HG02943 (cell line): Measurements from ENCODE around the gene ZNF655.

Experiments used
- ATAC-seq: cut with Tn5 transposase; IDR thresholded peaks from one replicate; pipeline ENCODE4 v1.9.1; 2021; ENCODE audit warnings: mild to moderate bottlenecking, low read depth, moderate library complexity; ENCODE audit not compliant: unreplicated experiment

The ZNF655 gene

DNA sequence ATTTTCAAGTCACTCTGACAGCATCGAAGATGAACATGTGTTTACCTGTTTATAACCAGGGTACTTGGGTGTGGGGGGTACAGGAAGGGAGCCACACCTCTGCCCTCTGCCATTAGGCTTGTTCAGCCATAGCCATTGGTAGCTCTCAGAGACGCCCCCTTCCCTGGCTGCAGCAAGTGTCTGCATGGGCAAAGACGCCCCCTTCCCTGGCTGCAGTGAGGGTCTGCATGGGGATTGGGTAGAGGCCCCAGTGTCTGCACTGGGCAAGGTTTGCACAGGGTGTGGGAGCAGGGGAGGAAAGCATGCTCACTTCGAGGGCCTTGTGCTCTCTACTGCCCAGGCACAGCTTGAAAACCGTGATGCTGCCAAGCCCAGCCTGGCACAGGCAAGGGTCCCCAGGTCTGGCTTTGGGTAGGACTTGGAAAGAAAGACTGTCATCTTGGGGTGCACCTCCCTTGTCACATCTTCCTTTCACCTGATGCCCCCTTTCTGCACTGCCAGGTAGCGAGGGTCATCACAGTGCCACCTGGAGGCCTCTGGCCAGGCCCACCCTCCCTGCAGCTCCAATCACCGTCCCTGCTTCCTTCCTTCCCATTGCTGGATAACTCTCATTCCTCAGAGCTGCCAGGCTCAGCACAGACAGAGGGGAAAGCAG is 43.3 kb downstream of the ZNF655 start:
- no peak for ATAC-seq

GRCh38 chr7:99605527-99605926 is 47.1 kb downstream of the ZNF655 start:
- no peak for ATAC-seq

DNA sequence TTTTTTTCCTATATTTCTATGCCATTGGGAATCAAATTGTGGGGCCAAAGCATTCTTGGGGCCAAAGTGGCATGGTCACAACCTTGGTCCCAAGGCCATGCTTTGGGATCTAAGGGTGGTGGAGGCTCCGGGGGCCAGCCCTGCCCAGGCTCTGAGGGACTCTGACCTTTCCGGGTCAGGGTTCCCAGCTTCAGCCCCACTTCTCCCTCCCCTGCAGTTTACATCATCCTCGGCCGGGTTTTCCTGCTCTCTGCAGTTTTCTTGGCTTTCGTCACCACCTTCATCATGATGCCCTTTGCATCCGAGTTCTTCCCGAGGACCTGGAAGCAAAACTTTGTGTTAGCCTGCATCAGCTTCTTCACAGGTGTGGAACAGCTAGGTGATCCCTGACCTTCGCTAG is 48.1 kb downstream of the ZNF655 start:
- no peak for ATAC-seq

DNA sequence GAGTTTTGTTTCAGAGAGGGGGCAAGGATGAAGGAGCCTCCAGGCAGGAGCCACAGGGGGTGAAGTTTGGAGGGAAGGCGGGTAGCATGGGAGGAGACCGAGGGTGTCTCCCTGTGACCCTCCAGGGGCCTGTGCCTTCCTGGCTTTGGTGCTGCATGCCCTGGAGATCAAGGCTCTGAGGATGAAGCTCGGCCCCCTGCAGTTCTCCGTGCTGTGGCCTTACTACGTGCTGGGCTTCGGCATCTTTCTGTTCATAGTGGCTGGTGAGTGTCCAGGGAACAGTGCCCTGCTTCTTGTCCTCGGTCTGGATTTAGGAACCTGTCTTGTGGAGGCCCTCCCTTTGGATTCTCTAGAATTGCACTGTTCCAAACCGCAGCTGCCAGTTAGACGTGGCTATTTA is 49.1 kb downstream of the ZNF655 start:
- no peak for ATAC-seq

GRCh38 chr7:99614495-99614894 is 56.1 kb downstream of the ZNF655 start:
- ATAC-seq = no peak

DNA sequence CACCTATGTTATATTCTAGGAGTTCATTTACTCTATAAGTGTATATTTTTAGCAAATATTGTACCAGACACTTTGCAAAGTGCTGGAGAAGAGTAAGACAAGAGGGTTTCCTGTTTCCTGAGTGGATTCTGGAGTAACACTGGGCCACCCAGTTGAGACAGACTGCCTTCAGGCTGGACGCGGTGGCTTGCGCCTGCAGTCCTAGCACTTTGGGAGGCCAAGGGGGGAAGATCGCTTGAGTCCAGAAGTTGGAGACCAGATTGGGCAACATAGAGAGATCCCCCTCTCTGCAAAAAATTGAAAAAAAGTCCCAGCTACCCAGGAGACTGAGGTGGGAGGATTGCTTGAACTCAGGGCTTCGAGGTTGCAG is 57.5 kb downstream of the ZNF655 start:
- no peak for ATAC-seq

DNA sequence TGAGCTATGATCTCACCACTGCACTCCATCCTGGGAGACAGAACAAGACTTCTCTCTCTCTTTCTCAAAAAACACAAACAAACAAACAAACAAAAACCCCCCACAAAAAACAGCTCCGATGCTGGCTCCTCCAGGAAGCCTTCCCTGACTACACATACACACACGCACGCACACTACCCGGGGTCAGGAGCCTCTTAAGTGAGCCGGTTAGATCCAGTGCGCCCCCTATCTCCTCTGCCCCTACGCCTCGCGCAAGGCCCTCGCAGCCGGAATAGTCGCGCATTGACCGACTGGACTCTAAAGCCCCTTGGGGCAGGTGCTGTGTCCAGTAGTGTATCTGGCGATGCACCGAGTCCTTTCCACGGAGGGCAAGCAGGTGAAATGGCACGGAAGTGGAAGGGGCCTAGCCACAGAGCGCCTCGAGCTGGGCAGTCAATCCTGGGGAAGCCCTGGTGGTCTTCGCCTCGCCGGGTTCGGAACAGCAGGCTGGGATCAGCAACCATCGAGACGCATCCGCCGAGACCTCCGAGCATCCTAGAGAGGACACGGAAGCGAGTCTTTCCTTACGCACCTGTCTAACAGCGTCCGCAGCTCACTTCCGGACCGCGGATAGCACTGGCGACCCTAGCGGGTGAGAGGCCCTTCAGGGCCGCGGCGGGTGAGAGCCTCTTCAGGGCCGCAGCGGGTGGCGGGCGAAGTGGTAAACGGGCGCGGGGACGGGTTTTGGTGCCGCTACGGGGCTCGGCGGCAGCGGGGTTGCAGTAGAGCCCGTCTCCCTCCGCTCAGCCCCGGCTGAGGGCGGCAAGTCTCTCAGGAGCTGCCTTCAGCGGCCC is 58.1 kb downstream of the ZNF655 start, which contains the start of gene ZSCAN25:
Gene ZSCAN25 (plus strand): TSS at position 588 of the 833 bp plus-strand sequence. CDS start 2,661 bp downstream, outside the sequence.
- peak; percentile 94 for ATAC-seq

- no peak for ATAC-seq
Measured at GRCh38 chr7:99617192-99617781, 58.8 kb downstream of the ZNF655 start.

- no peak for ATAC-seq
Measured at GRCh38 chr7:99618726-99619125, 60.3 kb downstream of the ZNF655 start.

DNA sequence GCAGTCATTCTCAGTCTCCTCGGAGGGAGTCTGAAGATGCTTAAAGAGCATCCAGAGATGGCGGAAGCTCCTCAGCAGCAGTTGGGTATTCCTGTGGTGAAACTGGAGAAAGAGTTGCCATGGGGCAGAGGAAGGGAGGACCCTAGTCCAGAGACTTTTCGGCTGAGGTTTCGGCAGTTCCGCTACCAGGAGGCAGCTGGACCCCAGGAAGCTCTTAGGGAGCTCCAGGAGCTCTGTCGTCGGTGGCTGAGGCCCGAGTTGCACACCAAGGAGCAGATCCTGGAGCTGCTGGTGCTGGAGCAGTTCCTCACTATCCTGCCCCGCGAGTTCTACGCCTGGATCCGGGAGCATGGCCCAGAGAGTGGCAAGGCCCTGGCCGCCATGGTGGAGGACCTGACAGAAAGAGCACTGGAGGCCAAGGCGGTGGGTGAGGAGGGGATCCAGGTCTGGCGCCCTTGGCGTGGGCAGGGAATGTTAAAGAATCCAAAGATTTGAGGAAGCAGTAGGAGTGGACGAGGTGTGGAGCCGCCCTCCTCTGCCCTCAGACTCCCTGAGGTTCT is 61.2 kb downstream of the ZNF655 start:
- ATAC-seq = no peak

DNA sequence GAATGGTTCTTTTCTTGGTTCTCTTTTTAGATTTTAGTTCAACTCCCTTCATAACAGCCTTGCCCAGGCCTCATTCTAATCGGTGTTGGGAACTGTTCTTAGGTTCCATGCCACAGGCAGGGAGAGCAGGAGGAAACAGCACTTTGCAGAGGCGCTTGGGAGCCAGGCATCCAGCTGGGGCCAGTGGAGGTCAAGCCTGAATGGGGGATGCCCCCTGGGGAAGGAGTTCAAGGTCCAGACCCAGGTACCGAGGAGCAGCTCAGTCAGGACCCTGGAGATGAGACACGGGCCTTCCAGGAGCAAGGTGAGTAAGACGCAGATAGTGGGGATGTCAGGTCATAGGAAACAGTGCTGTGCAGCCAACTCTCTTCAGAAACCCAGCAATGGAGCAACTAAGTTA is 62.8 kb downstream of the ZNF655 start:
- ATAC-seq = no peak

DNA sequence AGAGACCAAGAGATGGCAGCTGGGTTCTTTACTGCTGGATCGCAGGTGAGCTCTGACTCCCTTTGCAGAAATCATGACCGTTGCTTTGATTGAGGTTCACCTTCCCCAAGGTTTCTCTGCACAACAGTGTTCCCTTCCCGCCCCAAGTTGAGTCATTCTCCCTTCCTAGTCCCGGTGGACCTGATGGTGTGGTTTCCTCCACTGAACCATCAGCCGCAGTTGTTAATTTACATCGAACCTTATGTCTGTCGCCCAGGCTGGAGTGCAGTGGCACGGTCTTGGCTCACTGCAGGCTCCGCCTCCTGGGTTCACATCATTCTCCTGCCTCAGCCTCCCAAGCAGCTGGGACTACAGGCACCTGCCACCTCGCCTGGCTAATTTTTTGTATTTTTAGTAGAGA is 64.2 kb downstream of the ZNF655 start:
- ATAC-seq = no peak

DNA sequence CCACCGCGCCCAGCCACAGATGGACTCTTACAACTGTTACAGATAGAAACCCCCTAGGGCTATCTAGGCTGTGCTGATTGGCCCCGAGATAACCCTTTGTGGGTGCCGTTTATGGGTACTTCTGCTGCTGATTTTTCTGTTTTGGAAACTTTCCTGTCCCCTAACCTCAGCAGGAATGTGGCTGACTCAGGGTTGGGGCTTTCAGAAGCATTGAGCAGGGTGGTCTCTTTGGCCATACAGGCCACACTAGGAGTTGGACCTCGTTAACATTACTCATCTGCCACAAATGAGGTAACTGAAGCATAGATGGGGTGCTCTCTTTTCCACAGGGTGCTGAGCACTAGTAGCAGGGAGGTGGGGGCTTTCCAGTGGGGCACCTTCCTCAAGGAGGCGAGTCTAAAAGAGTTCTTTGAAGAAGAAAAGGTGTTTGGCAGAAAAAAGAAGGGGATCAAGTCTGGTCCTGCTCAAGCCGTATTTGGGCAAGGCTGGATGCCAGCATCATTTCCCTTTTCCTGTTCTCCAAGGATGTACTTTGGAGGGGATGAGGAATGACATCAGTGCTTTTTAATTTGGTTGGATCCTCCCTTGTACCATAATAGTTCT is 64.8 kb downstream of the ZNF655 start:
- no peak for ATAC-seq

DNA sequence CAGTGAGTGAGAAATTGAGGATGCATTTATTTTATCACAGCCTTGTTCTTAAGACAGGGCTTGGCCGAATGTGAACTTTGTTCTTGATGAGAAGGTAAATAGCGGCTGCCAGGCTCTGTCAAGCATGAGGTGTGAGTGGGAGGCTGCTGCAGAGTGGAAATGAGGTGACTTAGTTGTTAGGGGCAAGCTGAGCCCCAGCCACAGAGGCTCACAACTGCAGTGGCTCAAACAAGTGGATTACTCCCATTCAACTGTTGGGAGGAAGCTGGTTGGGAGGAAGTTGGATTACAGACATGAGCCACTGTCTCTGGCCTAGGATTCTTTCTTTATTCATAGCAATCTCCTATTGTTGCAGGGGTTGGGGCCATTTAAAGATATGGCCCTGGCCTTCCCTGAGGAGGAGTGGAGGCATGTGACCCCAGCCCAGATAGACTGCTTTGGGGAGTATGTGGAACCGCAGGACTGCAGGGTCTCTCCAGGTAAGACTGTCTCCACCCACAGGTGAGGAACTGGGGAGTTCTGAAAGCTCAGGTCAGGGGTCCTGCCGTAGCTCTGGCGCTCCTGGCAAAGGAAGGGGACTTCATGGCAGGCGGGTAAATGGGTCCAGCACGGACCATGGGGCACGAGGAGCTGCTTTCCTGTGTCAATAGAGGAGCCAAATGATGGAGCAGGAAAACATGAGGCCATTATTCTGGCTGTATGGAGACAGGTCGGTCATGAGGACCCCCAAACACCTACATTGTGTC is 65.4 kb downstream of the ZNF655 start:
- no peak for ATAC-seq

- no peak for ATAC-seq
Measured at GRCh38 chr7:99624484-99624883, 66.0 kb downstream of the ZNF655 start.

DNA sequence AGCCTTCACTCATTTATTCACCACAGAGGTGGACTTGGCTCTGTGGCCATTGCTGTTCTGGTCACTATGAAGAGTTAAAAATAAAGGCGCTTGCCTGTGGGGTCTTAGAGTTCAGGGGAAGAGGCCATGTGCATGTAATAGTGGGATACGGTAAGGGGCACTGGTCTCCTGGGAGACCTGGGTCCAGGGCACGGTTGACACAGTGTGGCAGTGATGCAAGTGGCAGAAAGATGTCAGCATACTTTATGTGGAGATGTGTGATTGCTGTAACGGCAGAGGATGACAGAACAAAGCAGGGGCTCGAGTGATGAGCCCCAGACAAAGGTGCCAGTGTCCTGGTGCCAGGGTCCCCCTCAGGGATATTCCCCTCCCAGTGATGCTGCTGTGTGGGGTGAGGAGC is 66.9 kb downstream of the ZNF655 start:
- no peak for ATAC-seq

DNA sequence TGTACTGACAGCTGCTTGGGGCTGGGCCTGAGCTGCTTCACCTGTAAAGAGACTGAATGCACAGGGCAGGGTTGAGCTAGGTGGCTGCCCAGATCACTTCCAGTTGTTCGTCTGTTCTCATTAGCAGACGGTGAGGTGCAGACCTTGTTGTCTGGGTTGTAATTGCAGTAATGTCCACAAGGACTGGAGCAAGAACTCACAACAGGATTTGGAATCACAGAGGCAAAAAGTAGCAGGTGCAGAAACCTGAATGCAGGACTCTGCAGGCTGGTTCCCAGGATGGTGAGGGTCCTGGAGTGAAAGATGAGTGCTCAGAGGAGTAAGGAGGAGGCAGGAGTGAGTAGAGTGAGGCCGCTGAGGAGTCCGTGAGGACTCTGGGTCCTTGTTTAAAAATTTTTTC is 67.5 kb downstream of the ZNF655 start:
- no peak for ATAC-seq
